Fibroblast of pulmonary artery (primary cell): ENCODE results near the gene SPINK5.

Experiments used
- DNase-seq: peaks from one replicate; pipeline ENCODE4 v3.0.0-alpha.2; 2010; ENCODE audit warnings: low read depth
- H3K4me3 ChIP-seq: replicated peaks from 2 replicates; pipeline ENCODE4 v1.5.1; 2011; ENCODE audit warnings: low read depth, mild to moderate bottlenecking, control low read depth, low read length, moderate library complexity
- CTCF ChIP-seq: IDR thresholded peaks from 2 replicates; pipeline ENCODE4 v1.5.1; 2011; ENCODE audit warnings: mild to moderate bottlenecking, control low read depth, low read length, inconsistent platforms; ENCODE audit errors: missing control alignments

The SPINK5 gene

GRCh38 chr5:148063861-148064260 is at the start of gene SPINK5:
Gene SPINK5 (plus strand): TSS chr5:148063980. CDS start chr5:148064045, 65 bp downstream.
- no peak for TF ChIP-seq CTCF
- no peak within 1 kb of the TSS for H3K4me3 ChIP-seq
- DNase-seq: no peak

GRCh38 chr5:148014276-148014675 is 49.5 kb upstream of the SPINK5 start:
- no peak for DNase-seq
- no peak overlapping the region for H3K4me3 ChIP-seq
- TF ChIP-seq CTCF: no peak

GRCh38 chr5:148020257-148020988 is 43.4 kb upstream of the SPINK5 start:
- DNase-seq: no peak
- H3K4me3 ChIP-seq: no peak overlapping the region
- no peak for TF ChIP-seq CTCF

- no peak overlapping the region for H3K4me3 ChIP-seq
- no peak for DNase-seq
- TF ChIP-seq CTCF: no peak
Observed at GRCh38 chr5:148027505-148027904, 36.3 kb upstream of the SPINK5 start.

- no peak for DNase-seq
- no peak overlapping the region for H3K4me3 ChIP-seq
- no peak for TF ChIP-seq CTCF
Observed at GRCh38 chr5:148029131-148029530, 34.6 kb upstream of the SPINK5 start.

- no peak for DNase-seq
- no peak for TF ChIP-seq CTCF
- no peak overlapping the region for H3K4me3 ChIP-seq
Observed at GRCh38 chr5:148033134-148033533, 30.6 kb upstream of the SPINK5 start.

GRCh38 chr5:148035676-148036075 is 28.1 kb upstream of the SPINK5 start:
- no peak for TF ChIP-seq CTCF
- DNase-seq: no peak
- no peak overlapping the region for H3K4me3 ChIP-seq
